NCI-H146 treated with DMSO at 0.1 percent for 48 hours (cell line): ENCODE results near the gene SLC8A2.
"Not testable (repeated sequence)": the region's sequence is repeated elsewhere in the genome, so short reads cannot be mapped to it uniquely, and the experiment has no call there.

ENCODE experiments used
- DNase-seq: peaks from one replicate; lab custom pipeline; 2025; ENCODE audit not compliant: unreplicated experiment; lab: John Stamatoyannopoulos, UW

The SLC8A2 gene

DNA sequence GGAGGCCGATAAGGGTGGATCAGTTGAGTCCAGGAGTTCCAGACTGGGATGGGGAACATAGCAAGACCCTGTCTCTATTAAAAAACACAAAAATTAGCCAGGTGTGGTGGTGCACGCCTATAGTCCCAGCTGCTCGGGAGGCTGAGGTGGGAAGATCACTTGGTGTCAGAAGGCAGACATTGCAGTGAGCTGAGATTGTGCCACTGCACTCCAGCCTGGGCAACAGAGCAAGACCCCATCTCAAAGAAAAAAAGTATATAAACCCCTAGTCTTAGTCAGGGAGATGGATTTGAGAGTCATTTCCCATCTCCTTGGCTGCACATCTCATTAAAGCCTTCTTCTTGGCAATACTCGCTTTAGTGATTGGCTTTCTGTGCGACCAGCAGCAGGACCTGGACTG, 87.8 kb downstream of the SLC8A2 start:
- DNase-seq: not testable (repeated sequence)

DNA sequence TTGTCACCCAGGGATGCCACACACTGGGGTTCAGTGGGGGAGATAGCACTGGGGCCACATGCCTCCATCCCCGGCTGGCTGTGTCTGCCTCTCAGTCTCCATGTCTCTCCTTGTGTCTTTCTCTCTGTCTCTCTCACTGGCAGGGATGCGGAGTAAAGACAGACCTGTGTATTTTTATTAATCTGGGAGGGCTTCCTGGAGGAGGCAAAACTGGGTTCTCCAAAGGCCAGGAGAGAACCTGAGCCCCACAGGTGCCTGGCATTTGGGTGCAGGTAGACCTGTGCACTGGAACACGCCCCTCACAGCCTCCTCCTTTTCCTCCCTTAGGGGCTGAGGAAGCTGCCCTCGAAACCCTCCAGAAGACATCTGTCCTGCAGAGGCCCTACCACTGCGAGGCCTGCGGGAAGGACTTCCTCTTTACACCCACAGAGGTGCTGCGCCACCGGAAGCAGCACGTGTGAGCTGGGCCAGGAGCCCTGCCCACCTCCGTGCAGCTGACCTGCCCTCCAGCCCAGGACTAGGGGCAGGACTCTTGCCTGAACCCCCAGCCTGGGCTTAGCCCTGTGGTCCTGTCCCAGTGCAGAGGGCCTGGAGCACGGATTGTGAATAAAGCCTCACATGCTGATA, 89.9 kb downstream of the SLC8A2 start:
- no peak for DNase-seq

DNA sequence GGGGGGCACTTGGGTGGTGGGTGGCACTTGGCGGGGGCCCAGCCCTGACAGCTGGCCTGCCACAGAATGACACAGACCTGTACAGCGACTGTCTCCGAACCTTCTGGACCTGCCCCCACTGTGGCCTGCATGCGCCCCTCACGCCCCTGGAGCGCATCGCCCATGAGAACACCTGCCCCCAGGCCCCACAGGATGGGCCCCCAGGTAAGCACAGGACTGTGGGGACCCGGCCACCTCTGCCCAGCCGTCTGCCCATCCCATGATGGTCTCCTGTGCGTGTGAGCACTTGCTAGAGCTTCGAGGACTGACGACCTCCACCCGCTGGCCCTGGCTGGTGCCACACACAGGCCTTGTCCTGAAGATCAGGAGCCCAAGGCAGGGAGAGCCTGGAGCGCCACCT, 90.6 kb downstream of the SLC8A2 start:
- DNase-seq: no peak

DNA sequence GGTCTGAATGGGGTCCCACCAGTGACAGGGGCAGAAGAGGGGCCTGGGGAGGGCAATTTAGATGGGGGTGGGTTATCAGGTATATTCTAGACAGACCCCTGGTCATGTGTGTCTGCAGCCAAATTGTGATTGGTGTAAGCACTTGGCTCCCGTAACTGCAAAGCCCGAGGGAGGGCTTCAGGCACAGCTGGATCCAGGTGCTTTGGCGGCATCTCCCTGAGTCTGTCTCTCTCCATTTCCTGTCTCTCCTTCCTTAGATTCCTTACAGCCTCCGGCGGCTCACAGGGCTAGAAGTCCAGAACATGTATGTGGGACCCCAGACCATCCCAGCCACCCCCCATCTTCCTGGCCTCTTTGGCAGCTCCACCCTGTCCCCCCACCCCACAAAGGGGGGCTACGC, 91.1 kb downstream of the SLC8A2 start:
- DNase-seq: no peak

DNA sequence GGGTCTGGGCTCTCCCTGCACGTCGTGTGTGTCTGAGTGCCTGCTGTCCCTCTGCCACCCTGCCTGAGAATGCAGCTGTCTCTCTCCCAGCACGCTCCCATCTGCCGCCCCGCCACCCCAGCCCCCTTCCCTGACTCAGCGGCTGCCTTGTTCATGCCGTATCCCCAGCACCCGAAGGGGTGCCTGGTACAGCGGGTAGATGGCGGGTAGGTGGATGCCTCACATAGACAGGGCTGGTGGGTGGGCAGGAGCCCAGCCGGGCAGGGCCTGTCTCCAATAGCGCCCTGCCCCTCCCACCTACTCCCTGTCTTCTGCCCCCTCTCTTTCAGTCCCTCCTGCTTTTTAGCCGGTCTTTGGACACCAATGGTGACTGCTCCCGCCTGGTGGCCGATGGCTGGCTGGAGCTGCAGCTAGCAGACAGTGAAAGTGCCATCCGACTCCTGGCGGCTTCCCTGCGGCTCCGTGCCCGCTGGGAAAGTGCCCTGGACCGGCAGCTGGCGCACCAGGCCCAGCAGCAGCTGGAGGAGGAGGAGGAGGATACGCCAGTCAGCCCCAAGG, 92.2 kb downstream of the SLC8A2 start:
- no peak for DNase-seq

DNA sequence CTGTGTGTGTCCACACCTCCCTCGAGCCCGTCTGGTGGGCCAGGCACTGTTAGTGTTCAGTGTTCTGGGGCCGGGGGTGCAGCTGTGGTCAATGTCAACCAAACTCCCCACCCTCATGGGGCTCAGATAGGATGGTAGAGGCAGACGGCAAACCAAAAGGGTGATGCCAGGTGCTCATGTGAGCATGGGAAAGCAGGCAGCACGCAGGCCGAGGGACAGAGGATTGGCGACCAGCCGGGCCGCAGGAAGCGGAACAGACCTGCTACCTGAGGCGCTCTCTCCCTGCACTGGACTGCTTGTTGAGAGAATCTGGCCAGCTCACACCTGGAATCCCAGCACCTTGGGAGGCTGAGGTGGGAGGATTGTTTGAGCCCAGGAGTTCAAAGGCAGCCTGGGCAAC, 93.4 kb downstream of the SLC8A2 start:
- no peak for DNase-seq
